SK-N-MC (cell line): Measurements from ENCODE around the gene ZNF282.

Source experiments
- DNase-seq: peaks from one replicate; pipeline ENCODE4 v3.0.0-alpha.2; 2011; ENCODE audit warnings: low read depth, low spot score
- H3K27ac ChIP-seq: fragments of 200-600 bp; sonication (generic); 2 replicates; pipeline ENCODE4 v1.5.1; 2016; ENCODE audit warnings: mixed run types
- H3K36me3 ChIP-seq: fragments of 200-600 bp; sonication (generic); 2 replicates; pipeline ENCODE4 v1.6.1; 2017; ENCODE audit warnings: antibody characterized with exemption, low read length, mixed read lengths; ENCODE audit not compliant: insufficient read depth
- H3K4me3 ChIP-seq: fragments of 200-600 bp; sonication (generic); 2 replicates; pipeline ENCODE4 v1.5.1; 2016
- H3K9ac ChIP-seq: fragments of 200-600 bp; sonication (generic); 2 replicates; pipeline ENCODE4 v1.8.0; 2017; ENCODE audit warnings: mixed run types, mixed read lengths; ENCODE audit not compliant: insufficient read length
- H3K9me3 ChIP-seq: fragments of 200-600 bp; sonication (generic); 2 replicates; pipeline ENCODE4 v1.6.1; 2017; ENCODE audit warnings: low read depth, mild to moderate bottlenecking, antibody characterized with exemption, low read length, moderate library complexity, mixed read lengths
- EZH2 ChIP-seq: fragments of 200-600 bp; sonication (generic); IDR thresholded peaks from one replicate; pipeline ENCODE4 v1.6.1; 2017; ENCODE audit warnings: antibody characterized with exemption
- FOXP2 ChIP-seq: optimal IDR thresholded peaks from 2 replicates; pipeline ENCODE3; 2011; ENCODE audit warnings: mild to moderate bottlenecking, moderate library complexity; ENCODE audit not compliant: insufficient read depth; ENCODE audit errors: extremely low read length, control extremely low read depth
- POLR2AphosphoS5 ChIP-seq: IDR thresholded peaks from 2 replicates; pipeline ENCODE4 v1.6.1; 2012; ENCODE audit warnings: mild to moderate bottlenecking, low read depth, low read length, borderline replicate concordance

The ZNF282 gene

DNA sequence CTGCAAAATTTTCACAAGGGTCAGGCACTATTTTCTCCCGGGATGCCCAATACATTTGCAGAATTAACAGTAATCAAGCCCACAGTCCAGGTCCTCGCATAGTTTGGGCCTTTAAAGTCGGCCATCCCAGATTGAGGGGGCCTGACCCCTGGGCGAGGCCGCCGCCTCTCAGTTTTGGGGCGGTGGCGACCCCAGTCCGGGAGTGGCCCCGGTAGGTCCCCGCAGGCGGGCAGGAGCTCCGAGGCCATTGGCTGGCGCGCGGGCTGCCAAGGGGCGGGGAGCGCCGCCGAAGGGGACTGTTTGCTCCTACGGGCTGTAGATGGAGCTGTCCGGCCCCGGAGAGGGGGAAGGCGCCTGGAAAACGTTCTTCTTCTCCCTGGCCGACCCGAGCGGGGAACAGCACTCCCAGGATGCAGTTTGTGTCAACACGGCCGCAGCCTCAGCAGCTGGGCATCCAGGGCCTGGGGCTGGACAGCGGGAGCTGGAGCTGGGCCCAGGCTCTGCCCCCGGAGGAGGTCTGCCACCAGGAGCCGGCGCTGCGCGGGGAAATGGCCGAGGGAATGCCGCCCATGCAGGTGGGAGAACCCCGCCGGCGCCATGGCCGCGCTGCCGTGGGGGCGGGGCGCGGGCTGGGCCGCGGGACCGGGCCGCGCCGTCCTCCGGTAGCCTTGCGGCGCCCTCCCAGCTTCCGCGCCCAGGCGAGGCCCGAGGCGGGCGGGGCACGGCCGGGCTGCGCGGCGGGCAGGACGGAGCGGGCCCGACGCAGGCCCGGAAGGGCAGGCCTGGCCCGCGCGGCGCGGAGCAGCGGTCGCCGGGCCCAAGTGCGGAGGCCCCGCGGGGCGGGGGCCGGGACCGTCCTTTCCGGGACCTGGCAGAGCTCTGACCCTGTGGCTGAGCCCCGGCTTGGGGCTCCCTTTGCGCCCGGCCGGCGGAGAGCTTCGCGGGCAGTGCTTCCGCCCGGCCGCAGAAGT, at the start of gene ZNF282:
TSS of gene ZNF282 (plus strand) at position 367 of the 971 bp plus-strand sequence. CDS start at position 411, 44 bp downstream.
- DNase-seq = peak; percentile 10
- peaks cover 25% of the 10 kb centered on the region for H3K36me3 ChIP-seq
- TF ChIP-seq POLR2AphosphoS5 (peak; percentile 84), FOXP2 (no peak)
- peak within 1 kb of the TSS; percentile 90 for H3K4me3 ChIP-seq
- peak within 1 kb of the TSS; percentile 94 for H3K9ac ChIP-seq
- H3K9me3 ChIP-seq = no peaks in the 10 kb centered on the region
- H3K27ac ChIP-seq = 0 out of 2 replicates have a peak within 1 kb of the TSS, but pooled peaks have one; percentile 30

DNA sequence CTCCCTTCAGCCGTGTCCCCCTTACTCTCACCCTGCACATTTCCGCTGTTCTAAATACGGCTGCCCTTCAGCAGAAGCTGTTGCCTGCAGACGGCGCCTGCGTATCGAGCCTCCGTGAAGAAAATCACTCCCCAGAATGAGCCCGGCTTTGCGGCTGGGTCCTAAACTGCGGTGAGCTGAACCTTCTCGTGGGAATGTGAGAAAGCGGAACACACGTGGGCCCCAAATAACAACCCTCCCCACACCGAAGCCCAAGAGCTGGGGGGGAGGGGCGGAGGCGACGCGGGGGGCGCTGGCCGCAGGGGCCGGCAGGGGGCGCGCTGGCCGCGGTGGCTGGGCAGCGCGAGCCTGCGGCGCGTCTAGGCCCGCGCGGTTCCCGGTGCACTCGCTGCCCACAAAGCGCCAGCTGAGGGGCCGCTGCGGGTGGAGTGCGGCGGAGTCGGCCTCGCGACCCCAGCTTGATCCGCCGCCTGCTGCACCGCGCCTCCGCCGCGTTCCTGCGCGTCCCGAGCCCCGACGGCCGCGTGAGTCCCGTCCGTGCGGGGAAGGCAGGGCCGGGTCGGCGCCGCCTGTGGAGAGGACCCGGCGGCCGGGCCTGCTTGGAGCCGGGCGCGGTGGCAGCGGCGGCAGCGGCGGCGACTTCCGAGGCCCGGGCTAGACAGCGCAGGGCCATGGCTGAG, 48.1 kb upstream of the ZNF282 start, which contains the start of gene ZNF398:
TSS of gene ZNF398 (plus strand) at position 382 of the 680 bp plus-strand sequence. CDS start at position 672, 290 bp downstream.
- H3K27ac ChIP-seq = peak within 1 kb of the TSS; percentile 57; the same call in 1 of the 2 replicates
- TF ChIP-seq POLR2AphosphoS5 = peak; percentile 44; the same call in 1 of the 2 replicates
- no peak for TF ChIP-seq EZH2
- no peak for TF ChIP-seq FOXP2
- peak within 1 kb of the TSS; percentile 97 for H3K4me3 ChIP-seq
- H3K9ac ChIP-seq = peak within 1 kb of the TSS; percentile 91
- DNase-seq = no peak
- no peaks in the 10 kb centered on the region for H3K9me3 ChIP-seq
- H3K36me3 ChIP-seq = 0 out of 2 replicates have a peak, but pooled peaks cover 4% of the 10 kb centered on the region

DNA sequence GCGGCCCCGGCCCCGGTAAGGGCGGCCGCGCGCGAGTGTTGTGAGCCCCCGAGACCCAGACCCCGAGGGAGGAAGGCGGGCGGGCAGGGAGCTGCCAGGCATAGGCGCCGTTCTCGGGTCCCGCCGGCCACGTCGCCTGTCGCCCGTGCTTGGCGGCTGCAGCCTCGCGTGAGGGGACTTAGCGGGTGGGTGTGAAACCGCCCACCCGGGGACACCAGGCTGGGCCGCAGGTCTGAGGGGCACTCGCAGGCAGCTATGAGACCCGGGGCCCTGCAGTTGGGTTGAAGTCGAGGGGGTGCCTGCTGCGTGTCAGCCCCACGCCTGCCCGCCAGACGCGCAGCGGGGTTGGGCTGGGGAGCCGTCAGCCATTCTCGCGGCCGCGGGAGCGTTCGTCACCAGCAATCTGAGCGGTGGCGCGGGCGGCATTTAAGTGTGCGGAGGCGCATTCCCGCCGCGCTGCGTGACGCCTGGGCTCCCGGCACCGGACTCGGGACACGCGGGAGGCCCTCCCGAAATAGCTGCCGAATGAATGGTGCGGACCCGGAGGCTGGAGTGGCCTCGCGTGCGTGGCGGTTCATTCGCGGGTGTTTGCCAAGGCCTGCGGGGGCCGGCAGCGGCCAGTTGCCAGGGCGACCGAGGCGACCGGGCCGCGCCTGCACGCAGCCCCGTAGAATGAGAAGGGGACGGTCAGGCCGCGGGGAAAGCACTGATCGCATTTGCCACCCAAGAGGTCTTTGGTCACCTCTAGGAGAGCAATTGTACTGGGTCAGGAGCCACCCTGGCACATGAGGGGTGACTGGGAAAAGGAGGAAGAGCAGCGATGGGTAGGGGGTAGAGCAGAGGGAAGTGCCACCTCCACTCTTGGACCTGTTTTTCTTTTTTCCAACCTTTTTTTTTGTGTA, 47.3 kb upstream of the ZNF282 start:
- DNase-seq = no peak
- Histone ChIP-seq H3K27ac (peak overlapping the region; percentile 57; the same call in 1 of the 2 replicates), H3K9ac (peak overlapping the region; percentile 91), H3K4me3 (peak overlapping the region; percentile 97), H3K36me3 (peaks cover 4% of the 10 kb centered on the region; the same call in 1 of the 2 replicates), H3K9me3 (no peaks in the 10 kb centered on the region)
- no peak for TF ChIP-seq FOXP2
- TF ChIP-seq POLR2AphosphoS5 = no peak; the same call in 1 of the 2 replicates
- no peak for TF ChIP-seq EZH2

DNA sequence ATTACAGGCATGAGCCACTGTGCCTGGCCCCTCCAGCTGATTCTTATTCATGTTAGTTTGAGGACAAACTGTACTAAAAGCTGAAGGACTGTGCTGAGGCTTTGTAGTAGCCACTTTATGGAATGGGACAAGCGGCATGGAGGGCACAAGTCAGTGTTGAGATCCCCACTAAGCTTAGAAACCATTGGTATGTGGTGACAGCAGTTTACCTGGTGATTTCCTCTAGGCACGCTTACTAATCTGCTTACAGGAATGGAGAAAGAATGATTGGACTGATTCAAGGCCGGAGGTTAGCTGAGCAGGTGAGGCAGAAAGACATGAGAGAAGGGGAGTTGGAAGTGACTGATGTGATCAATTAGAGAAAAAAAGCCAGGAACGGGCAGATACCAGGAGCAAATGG, 44.4 kb upstream of the ZNF282 start:
- TF ChIP-seq FOXP2 = no peak
- no peak for TF ChIP-seq POLR2AphosphoS5
- TF ChIP-seq EZH2 = no peak
- H3K9ac ChIP-seq = no peak overlapping the region
- H3K4me3 ChIP-seq = no peak overlapping the region
- H3K36me3 ChIP-seq = peaks cover 30% of the 10 kb centered on the region
- no peak for DNase-seq
- no peaks in the 10 kb centered on the region for H3K9me3 ChIP-seq
- H3K27ac ChIP-seq = no peak overlapping the region

DNA sequence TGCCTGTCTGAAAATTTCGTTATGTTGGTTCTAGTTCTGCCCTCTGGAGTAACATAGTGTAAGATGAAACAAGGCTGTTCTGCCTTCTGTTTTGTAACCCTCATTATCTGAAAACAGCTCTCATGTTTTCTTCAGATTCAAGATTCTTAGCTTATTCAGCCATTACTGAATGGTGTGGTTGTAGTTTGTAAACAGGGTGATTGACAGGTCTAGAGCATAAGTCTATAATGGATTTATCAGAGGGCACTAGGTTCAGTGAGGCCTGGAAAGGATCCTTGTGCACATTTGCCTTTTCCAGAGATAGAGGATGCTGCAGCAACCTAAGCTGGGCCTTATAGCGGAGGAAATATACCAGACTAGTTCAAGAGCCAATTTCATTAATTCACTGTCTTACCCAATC, 42.0 kb upstream of the ZNF282 start:
- DNase-seq = no peak

DNA sequence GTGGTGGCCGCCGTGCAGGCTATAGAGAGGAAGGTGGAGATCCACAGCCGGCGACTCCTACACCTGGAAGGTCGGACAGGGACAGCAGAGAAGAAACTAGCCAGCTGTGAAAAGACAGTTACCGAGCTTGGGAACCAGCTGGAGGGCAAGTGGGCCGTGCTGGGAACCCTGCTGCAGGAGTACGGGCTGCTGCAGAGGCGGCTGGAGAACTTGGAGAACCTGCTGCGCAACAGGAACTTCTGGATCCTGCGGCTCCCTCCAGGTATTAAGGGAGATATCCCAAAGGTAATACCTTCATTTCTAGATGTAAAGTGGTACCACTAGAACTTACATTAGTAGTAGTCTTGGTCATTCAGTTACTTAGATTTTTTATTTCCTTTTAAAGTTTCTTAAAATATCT, 41.3 kb upstream of the ZNF282 start:
- Histone ChIP-seq H3K4me3 (no peak overlapping the region), H3K9me3 (no peaks in the 10 kb centered on the region), H3K27ac (no peak overlapping the region), H3K36me3 (peaks cover 42% of the 10 kb centered on the region), H3K9ac (no peak overlapping the region)
- TF ChIP-seq EZH2 = no peak
- TF ChIP-seq FOXP2 = no peak
- no peak for TF ChIP-seq POLR2AphosphoS5
- DNase-seq = no peak

More for the DNA sequence above, 42.0 kb upstream of the ZNF282 start:
- TF ChIP-seq POLR2AphosphoS5 = no peak
- Histone ChIP-seq H3K4me3 (no peak overlapping the region), H3K27ac (no peak overlapping the region), H3K36me3 (peaks cover 42% of the 10 kb centered on the region), H3K9ac (no peak overlapping the region), H3K9me3 (no peaks in the 10 kb centered on the region)

DNA sequence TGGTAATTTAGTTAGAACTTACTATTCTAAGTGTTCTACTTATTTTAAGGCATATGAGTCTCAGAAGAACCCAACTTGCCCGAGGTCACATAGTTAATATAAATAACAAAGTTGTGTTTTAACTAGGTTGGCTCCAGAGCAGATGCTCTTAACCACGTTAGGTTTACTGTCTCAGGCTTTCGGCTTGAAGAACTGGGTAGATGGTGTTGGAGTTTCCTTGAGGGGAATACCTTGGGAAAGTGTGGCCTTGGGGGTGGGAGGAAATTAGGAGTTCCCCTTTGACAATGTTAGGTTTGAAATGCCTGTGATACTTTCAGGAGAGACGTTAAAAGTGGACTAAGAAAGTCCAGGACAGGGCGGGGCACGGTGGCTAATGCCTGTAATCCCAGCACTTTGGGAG, 38.4 kb upstream of the ZNF282 start:
- TF ChIP-seq FOXP2 = no peak
- TF ChIP-seq EZH2 = no peak
- no peak for TF ChIP-seq POLR2AphosphoS5
- no peak overlapping the region for H3K4me3 ChIP-seq
- H3K27ac ChIP-seq = no peak overlapping the region
- peaks cover 52% of the 10 kb centered on the region for H3K36me3 ChIP-seq
- H3K9me3 ChIP-seq = no peaks in the 10 kb centered on the region
- H3K9ac ChIP-seq = no peak overlapping the region
- DNase-seq = no peak
